SK-N-DZ (cell line): ENCODE measurements around the gene NSD2.

Experiments
- DNase-seq: peaks from one replicate; pipeline ENCODE4 v3.0.0-alpha.2; 2015; ENCODE audit warnings: low spot score

NSD2 gene

GRCh38 chr4:1945124-1945895 lies 74.1 kb downstream of the NSD2 start:
- no peak for DNase-seq

GRCh38 chr4:1945912-1946311 lies 74.7 kb downstream of the NSD2 start:
- DNase-seq: no peak

GRCh38 chr4:1948232-1948631 lies 77.0 kb downstream of the NSD2 start:
- DNase-seq: no peak

GRCh38 chr4:1948892-1949436 lies 77.8 kb downstream of the NSD2 start:
- DNase-seq: no peak

DNA sequence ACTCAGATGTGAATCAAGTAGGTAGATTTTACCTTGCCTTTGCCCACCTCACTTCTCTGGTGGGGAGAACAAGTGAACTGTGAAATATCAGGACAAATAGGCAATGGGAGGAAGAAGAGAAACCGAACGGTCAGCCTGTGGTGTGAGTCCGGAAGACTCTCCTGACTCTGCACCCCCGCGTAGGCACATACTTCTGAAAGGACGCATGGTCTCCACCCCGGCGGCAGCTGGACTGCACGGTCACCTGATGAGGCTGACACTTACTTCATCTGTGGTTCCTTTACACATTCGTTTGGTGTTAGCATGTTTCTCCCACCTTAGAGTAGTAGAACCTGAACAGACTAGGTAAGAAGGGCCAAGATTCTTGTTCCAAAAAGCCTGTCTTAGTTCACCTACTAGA lies 79.2 kb downstream of the NSD2 start:
- no peak for DNase-seq

- DNase-seq: no peak
Measured at GRCh38 chr4:1952058-1952700, 81.0 kb downstream of the NSD2 start.

- DNase-seq: no peak
Measured at GRCh38 chr4:1952719-1953118, 81.5 kb downstream of the NSD2 start.

DNA sequence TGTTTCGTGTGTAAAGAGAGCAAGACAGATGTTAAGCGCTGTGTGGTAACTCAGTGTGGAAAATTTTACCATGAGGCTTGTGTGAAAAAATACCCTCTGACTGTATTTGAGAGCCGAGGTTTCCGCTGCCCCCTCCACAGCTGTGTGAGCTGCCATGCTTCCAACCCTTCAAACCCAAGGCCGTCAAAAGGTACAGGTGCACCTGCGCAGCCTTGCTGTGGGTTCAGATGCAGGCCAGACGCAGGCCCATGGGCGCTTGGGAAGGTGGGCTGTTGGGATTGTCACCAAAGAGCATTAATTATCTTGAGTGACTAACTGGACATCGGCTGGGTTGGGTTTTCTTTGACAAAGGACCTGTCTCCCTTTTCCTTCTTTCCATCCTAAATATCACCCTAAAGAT lies 82.1 kb downstream of the NSD2 start:
- DNase-seq: no peak

GRCh38 chr4:1956631-1957030 lies 85.4 kb downstream of the NSD2 start:
- DNase-seq: no peak

GRCh38 chr4:1958276-1959103 lies 87.3 kb downstream of the NSD2 start:
- no peak for DNase-seq

GRCh38 chr4:1959104-1959384 lies 87.9 kb downstream of the NSD2 start:
- DNase-seq: no peak

GRCh38 chr4:1960170-1960825 lies 89.1 kb downstream of the NSD2 start:
- DNase-seq: no peak

DNA sequence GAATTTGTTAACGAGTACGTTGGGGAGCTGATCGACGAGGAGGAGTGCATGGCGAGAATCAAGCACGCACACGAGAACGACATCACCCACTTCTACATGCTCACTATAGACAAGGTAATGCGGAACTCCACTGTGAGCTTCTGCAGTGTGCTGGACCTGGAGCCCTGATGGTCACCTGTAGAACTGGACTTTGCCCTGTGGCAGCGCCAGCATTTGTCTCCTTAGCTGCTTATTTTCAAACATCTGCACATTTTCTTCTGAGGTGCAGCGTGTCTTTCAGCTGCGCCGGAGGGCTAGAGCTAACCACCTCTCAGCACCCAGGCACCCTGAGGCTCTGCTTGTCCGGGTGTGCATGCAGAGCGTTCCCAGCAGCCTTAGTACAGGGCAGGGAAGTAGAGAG lies 89.8 kb downstream of the NSD2 start:
- DNase-seq: no peak

DNA sequence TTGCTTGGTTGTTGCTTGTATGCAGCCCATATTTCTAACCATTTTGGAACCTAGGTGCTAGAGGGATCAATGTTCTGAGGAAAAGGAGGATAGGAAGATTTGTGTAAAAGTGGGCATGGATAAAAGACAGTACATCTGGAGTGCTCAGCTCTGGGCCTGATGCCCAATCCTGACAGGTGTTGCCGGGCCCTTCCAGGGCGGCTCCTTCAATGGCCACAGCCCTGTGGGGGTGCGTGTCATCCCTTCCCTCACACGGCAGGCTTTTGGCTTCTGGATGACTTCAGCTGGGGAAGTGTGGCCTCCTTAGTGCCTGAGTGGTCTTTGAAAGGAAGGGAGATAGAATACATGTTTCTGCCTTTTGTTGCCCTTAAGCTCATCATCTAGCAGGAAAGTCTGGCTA lies 90.4 kb downstream of the NSD2 start:
- no peak for DNase-seq

- DNase-seq: no peak
Measured at GRCh38 chr4:1962980-1963379, 91.8 kb downstream of the NSD2 start.

DNA sequence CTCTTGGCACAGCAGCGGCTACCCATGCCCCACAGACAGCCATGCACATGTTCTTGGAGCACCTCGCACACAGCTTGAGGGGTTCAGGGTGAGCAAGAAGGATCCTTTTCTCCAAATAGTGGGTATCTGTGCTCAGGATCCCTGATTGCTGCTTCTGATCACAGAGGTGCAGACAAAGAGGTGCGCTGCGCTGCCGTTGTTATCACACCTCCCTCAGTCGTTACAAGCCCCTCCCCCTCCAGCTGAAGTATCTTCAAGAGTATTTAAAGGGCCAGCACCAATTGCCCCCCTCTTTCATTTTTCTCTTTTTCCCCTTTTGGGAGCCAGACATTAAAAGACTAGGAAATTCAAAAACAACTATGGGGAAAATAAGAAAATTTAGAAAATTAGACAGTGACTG lies 93.2 kb downstream of the NSD2 start:
- no peak for DNase-seq

DNA sequence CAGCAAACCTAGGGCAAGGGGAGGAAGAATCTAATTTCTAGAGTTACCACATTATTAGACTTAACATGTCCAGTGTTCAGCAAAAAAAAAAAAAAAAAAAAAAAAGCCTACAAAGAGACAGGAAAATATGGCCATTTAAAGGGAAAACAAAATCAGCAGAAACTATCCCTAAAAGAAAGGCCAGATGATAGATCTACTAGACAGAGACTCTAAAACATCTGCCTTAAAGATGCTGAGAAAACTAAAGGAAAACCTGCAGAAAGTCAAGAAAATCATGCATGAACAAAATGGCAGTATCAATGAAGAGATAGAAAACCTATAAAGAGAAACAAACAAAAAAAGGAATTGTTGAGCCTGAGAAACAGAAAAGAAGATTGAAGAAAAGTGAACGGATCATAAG lies 93.8 kb downstream of the NSD2 start:
- DNase-seq: no peak

DNA sequence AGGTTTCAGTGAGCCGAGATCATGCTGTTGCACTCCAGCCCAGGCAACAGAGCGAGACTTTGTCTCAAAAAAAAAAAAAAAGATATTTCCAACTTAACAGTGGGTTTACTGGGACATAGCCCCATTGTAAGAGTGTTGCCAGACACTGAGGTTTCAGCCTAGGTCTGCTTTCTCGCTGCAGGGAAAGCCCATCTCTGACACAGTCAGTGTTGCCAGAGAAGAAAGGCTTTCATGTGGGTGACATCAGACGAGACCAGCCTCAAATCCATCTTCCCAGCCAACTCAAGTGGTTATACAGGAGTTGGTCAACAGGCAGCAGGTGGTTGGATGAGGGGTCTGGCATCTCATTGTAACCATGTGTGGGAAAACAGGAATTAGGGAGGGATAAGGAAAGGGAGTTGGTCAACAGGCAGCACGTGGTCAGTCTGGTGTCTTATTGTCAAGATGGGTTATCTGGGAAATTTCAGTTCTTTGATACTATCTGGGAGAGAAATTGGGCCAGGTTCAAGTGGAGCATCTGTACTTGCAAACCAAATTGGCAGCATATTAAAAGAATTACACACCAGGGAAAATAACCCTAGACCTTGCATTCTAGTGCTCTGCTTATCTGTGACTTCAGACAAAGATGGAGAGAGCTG lies 96.4 kb downstream of the NSD2 start:
- DNase-seq: peak; percentile 45

DNA sequence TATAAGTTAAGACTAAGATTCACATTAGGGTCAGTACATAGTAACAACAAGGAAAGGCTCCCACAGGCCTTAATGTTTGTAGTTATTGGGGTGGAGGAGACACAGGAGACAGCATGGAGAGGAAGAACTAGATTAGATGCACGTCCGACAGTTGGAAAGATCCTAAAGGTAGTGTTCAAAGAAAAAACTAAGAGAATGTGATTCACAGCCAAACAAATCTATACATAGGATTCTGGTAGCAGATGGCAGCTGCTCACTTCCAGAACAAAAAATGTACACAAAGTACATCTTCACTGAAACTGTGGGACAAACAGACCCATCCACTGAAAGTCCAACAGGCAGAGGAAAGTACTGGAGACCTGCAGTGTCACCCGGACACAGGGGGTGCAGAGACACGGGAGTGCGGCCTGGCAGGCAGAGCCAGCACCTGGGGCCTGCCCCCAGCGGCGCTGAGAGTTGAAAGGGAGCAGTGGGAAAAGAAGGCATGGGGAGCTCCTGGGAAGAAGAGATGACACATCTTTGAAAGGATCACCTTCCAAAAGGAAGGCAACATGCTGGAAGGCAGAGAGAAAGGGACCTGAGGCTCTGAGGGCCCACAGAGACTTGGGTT lies 97.6 kb downstream of the NSD2 start:
- DNase-seq: no peak

DNA sequence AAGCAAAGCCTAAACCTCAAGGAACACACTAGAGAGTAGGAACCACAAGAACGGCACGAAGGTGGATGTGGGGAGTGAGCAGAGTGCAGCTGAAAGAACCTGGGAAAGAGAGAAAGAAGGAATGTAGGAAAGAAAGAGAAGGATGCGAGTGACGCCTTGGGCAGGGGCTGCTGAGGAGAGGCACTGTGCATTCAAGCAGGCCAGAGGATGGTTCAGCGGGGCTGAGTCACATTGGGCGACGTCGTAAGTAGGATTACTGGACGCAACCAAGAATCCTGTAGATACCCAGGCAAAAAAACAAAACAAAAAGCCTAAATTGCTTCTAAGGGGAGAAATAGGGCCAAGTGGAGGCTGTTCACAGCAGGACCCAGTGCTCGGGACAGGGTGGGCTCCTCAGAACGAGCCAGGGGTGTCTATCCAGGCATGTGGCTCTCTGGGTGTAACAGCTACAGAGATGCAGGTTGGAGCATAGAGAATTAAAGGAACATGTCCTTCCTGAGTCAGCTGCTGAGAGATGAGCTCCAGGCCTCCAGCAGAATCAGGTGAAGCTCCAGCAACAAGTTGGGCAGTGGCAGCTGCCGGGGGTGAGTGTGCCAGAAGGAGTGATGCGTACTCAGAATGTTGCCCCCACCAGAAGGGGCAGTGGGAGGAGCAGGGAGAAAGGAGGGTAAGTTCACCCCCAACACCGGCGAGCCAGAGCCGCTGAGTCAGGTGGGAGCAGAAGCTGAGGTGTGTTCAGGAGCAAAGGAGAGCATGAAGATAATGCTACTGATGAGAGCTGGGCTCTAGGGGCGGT lies 98.9 kb downstream of the NSD2 start:
- DNase-seq: no peak
